Glomerular endothelial cell (primary cell): ENCODE data around the gene LRRC56. TPM values are rescaled to one million over a fixed set of nuclear protein-coding genes. Genes with fewer than 3 reads are reported as not detected.
"Not testable (repeated sequence)": the region's sequence is repeated elsewhere in the genome, so short reads cannot be mapped to it uniquely, and the experiment has no call there.

Experiments
- DNase-seq: peaks from one replicate; pipeline ENCODE4 v3.0.0-alpha.2; 2011; ENCODE audit warnings: low read depth, low spot score; ENCODE audit errors: extremely low read depth
- total RNA-seq: library from RNA; depleted of rRNA; stranded (reverse); fragments of >200 nt; gene quantifications from 2 replicates; pipeline ENCODE4 v1.2.3, GENCODE V29; 2015

Gene LRRC56
- total RNA-seq, 1 donor from 2014 or later: 0.53 TPM

DNA sequence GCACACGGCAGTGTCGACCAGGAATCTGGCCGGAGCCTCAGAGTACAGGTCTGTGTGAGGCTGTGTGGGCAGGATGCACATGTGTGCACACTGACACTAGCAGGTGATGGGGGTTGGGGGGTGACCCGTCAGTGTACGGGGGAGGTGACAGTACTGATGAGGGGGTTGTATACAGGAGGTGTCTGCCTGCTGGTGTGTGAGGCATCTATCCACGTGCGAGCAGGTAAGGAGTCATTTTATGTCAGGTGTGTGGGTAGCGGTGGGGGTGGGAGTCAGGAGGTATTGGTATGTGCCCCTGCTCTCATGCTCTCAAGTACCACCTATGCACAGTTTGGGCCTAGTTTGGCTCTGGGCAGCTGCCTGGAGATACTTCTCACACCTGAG lies 34.5 kb downstream of the LRRC56 start:
- no peak for DNase-seq

DNA sequence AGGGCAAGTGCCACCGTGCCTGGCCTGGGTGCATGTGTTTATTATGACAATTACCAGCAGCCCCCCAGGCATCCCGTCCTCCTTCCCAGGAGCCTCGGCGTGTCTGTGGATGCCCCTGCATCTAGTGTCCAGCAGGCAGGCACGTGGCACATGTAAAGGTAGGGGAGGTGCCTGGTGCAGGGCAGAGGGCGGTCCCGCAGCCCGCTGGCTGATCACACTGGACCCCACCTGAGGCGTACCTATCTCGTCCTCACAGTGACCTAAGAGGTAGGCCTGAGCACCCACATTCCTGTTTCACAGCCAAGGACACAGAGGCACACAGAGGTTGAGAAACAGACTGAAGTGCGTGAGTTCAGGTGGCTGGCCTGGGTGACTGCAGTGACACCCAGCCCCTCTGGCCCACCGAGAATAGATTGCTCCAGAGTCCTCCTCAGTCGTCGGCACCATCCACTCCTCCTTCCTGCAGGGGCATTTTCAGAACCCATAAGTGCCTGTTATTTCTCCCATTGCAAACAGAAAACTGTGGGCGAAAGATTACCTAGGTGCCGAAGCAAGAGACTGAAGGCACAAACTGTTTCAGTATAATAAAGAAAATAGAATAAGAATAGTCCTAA lies 35.9 kb downstream of the LRRC56 start:
- DNase-seq: no peak

DNA sequence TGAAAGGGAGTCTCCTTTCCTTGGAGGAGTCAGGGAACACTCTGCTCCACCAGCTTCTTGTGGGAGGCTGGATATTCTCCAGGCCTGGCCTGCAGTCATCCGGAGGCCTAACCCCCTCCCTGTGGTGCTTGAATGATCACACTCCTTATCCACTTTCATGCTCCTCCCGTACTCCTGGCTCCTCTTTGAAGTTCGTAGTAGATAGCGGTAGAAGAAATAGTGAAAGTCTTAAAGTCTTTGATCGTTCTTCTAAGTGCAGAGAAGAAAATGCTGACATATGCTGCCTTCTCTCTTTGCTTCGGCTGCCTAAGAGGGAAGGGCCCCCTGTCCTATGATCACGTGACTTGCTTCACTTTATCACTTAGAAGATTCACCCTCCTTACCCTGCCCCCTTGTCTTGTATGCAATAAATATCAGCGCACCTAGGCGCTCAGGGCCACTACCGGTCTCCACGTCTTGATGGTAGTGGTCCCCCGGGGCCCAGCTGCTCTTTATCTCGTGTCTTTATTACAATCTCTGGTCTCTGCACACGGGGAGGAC lies 36.8 kb downstream of the LRRC56 start:
- not testable (repeated sequence) for DNase-seq

DNA sequence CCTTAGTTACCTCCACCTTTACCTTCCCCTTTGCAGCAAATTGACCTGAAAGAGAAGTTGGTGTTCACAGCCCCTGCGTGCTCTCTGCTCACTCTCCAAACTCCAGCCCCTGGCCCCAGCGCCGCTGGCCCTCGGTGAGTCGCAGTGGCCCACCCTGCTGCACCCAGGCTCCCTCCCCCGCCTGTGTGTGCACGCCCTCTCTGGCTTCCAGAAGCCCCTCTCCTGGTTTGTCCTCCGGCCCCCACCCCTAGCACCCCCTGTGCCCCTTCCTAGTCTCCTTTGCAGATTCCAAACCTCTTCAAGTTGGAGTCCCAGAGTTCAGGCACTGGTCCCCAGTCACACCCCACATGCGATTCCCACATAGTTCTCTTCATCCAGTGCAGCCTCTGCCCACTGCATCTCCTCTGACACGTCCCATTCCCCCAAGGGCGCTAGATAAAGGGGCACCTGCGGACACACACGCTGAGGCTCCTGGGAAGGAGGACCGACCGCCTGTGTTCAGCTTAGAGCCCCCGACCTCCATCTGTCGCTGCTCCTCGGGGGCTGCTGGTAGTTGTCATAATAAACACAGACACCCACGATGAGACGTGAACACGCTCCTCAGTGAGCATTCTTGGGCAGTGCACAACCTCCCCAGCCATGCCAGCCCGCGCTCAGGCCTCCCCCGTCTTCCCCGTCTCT lies 37.4 kb downstream of the LRRC56 start:
- no peak for DNase-seq

DNA sequence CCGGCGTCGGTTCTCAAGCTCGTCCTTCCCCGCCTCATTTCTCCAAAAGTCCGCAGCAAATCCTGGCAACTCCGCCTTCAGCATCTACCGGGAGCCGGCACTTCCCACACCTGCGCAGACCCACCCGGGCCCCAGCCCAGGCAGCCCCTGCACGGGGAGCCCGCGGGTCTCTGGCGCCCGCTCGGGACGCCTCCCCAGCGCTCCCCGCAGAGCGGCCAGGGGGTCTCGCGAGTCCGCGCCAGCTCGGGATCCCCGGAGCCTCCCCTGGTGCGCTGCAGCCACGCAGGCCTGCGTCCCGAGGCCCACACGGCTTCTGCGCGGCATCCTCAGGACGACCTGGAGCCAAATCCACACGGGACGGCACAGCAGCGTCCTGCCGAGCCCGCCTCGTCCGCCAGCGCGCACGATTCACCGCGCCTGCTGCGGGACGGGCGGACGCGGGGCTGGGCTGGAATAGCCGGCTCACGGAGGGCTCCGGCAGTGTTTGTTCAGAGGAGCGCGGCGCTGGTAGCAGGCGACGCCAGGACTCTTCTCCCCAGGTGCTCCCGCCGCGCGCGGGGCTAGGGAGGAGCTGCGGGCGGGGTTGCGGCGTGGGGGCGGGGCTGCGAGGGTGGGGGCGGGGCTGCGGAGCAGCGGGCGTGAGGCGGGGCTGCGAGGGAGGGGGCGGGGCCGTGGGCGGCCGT lies 38.1 kb downstream of the LRRC56 start:
- DNase-seq: no peak

DNA sequence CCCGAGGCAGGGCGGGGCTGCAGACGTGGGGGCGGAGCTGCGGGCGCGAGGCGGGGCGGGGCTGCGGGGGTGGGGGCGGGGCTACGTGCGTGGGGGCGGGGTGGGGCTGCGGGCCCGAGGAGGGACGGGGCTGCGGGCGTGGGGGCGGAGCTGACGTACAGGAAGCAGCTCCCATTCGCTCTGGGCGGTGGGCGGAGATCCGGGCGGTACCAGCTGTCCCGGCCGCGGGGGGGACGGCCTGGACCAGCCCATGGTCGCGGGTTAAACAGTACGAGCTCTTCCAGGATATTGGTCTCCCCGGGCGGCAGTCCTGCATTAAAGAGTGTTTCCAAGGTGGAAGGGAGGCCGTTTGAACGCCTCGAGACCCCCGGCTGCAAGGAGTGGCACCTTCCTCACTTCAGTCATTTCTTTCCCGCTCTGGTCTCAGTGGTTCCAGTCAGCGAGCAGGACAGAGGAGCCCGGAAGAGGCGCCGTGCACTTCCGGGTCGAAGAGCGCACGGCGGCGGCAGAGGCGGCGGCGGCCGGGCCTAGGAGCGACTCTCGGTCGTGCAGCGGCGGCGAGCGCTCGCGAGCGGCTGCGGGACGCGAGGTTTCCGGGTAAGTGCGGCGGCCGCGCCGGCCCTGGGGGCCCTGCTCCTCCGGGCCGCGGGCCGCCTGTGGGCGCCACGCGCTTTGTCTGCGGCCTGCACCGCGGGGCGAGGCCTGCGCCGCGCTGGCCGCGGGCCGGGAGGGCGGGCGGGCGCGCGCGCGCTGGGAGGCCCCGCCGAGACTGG lies 38.9 kb downstream of the LRRC56 start, which contains the start of gene PHRF1:
Gene PHRF1 (plus strand): TSS at position 475 of the 773 bp plus-strand sequence. CDS start 5,043 bp downstream, outside the sequence.
- DNase-seq: peak; percentile 72

DNA sequence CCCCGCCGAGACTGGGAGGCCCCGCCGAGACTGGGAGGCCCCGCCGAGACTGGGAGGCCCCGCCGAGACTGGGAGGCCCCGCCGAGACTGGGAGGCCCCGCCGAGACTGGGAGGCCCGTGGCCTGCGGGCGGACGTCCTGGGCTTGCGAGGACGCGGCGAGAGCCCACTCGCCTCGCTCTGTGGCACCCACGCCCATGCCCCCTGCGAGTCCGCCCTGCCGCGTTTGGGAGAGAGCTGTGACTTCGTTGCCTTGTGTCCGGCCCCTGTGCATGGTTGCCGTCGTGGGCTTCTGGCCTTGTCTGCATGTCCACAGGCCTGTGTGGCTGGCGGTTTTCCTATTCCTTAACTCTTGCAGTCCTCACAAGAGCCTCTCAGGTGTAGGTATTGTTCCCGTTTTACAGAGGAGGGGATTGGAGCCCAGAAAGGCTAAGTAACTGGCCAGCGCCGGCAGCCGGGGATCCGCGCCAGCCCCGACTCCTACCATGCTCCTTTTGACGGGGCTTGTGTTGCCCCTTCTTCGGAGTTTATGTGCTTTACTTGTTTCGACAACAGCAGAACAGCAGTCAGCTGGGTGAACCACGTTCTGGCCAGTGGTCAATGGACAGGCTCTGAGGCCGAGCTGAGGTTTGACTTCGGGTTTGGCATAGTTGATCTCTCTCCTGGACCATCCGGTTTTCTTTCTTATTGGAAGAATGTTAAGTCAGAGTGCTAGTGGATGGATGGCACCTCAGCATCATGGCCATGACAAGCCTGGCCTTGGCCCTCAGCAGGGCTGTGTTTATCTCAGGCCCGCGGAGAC lies 39.7 kb downstream of the LRRC56 start:
- no peak for DNase-seq

DNA sequence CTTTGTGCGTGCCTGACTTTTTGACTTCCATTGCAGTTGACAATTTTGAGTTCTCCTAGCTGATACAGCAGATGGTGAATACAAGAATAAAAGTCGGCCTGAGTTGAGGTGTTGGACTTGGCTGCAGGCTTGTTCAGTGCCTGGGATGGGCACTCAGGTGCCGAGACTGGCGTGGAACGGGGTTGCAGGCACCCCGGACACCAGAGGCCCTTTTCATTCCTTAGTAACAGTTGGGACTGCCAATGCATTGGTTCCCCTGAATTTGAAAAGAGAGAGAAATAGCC lies 40.2 kb downstream of the LRRC56 start:
- no peak for DNase-seq

DNA sequence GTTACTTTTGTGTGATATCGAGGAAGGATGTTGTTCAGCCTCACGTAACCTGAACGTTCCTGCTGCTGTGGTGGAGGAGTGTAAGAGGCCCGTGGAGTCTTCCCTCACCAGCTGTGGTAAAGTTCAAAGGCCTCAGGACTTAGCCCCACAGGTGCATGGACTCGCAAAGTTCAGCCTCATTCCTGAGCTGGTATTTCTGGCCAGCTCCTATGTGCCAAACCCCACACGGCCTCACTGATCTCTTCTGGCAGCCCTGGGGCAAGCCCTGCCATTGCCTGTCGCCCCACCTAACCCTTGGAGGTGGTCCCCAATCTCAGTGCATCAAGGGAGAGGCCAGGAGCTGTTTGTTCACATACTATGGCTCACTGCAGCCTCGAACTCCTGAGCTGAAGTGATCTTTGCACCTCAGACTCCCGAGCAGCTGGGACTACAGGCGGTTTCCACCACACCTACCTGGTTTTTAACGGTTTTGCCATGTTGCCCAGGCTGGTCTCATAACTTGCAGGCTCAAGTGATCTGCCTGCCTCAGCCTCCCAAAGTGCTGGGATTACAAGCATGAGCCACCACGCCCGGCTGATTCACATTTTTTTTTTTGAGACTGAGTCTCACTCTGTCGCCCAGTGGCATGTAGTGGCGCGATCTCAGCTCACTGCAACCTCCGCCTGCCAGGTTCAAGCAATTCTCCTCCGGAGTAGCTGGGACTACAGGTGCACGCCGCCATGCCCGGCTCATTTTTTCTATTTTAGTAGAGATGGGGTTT lies 41.1 kb downstream of the LRRC56 start:
- DNase-seq: no peak

DNA sequence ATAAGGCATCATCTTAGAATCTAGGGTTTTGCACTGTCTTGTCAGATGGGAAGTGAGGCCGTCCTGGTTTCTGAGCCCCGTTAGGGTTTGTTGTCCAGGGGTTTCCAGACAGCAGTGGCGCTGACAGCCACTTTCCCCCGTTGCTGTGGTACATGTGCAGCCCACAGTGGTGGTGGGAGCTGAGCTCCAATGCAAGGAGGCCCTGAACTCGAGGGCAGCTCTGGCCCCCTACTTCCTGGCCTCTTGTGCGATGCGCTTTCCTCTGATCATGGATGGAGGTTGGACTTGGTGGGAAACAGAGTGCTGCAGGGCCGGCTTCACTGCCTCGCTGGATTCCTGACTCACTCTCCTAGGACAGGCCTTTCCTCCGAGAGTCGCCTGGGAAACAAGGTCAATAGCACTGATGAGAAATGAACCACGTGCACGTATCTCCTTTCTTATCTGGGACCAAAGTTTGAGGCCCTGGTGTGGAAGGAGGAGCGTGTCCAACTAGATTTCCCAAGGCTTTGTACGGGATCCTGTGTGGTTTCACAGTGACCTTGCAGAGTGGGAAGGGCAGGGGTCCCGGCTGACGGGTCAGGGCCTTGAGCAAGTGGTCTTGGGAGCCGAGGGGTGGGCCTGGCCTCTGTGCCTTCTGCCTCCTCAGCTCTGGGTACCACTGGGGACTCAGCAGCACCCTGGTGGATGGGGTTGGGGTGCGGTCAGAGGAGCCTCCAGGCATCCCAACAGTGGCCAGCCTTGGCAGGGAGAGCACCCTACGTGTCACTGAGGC lies 42.7 kb downstream of the LRRC56 start:
- DNase-seq: no peak

DNA sequence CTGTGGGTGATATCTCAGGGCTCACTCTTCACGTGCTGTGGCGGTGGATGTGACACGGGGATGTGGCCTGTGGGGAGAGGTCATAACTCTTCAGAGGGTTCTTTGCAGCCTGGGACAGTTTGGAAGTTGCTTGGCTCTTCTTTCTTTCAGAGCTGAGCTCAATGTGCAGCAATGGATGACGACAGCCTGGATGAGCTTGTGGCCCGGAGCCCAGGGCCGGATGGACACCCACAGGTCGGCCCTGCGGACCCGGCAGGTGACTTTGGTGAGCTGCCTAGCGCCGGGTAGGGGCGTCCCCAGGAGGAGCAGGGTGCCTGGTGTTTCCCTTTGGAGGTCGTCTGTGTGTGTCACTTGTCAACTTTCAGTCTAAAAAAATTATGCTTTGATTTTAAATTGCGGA lies 44.0 kb downstream of the LRRC56 start:
- DNase-seq: no peak

DNA sequence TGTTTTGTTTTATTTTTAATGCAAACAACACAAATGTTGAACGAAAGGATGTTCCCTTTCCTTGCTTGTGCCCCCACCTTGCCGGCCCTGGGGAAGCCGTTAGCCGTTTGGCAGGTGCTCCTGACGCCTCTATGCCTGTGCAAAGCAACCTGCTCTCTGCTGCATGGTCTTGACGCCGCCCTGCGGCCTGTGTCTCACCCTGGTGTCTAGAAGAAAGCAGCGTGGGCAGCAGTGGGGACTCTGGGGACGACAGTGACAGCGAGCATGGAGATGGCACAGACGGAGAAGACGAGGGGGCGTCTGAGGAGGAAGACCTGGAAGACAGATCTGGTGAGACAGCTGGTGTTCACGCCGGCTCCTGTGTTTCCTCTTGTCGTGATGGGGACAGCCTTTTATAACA lies 44.4 kb downstream of the LRRC56 start:
- DNase-seq: no peak

DNA sequence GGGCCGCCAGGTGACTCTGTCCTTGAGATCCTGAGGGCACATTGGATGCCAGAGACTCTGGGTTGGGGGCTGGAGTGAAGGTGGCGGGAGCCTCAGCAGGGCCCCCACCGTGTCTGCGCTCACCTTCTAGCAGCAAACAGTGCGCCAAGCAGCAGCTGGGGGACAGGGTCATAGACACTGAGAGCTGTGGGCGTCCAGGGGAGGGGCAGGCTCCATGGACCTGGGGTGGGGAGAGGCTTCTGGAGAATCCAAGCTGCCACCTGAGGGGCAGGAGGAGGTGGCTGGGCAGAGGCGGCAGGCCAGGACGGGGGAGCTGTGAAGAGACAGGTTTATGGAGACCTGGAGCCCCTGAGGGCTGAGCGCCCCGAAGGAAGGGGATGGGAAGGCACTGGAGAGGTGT lies 47.0 kb downstream of the LRRC56 start:
- no peak for DNase-seq

DNA sequence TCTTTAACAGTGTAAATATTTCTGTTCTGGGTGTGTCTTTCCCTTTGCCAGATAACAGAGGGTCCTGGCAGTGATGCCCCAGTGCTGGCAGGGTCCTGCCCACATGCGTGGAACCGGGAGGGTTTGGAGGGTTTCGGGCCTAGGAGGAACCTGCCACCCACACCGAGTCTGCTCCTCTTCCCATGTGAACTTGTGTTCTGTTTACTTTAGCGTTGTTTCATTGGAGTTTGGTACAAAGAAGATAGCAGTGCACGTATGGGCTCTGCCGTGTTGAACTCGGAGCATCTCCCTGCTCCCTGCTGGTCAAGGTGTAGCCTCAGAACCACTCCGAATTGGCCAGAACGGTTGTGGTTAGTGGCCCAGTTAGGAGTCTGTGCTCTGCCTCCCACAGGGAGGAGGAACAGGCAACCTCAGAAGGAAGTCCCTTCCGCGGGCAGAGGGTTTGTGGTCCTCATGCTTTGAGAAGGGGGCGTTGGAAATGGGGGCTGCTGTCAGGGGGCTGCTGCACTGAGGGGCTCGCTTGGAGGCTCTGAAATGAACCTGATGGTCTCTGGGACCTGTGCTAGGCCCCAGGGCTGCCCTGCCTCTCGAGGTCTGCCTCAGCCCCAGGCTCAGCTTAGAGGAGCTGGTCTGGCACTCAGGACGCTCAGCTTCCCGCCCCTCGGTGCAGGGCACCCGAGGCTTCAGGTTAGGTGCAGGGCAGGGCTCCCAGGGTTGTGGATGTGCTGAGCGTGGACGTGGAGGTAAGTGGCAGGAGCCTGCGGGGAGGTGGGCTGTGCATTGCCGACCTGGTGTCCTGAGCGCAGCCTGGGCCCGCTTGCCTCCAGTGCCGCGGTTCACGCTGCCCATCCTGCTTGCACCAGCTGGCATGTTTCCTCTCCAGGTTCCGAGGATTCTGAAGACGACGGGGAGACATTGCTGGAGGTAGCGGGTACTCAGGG lies 49.3 kb downstream of the LRRC56 start:
- no peak for DNase-seq

DNA sequence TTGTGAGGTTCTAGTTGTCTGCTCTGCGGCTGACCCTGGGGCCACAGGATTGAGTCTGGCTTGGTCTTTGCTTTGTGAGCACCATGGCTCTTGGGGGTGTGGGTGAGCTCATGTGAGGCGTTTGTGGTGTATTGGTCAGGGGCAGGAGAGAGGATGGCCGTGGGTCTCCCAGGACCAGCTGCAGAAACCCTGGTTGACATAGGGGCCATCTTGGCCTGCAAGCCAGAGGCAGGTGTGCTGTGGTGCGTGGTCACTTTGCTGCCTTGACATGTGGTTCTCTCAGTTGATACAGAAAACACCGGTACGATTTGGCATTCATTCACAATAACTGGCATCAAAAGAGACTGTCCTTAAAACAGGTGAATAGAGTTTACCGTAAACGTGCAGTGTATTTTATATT lies 50.2 kb downstream of the LRRC56 start:
- no peak for DNase-seq

DNA sequence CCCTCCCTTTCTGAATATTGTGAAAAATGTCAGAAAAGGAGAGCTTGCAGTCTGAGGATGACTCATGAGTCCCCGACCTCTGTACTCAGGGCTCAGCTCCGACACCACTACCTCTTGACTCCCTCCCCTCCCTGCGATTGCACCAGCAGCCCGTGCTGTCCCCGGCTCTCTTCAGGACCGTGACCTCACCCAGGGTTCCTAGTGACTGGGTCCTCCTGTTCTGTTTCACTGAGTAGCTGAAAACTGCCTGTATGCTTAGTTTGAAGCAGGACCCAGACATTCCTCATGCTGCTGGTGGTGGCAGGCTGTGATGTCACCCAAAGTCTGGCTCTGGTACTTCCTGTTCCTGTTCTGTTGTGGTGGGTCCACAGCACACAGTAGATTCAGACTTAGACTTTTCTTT lies 50.7 kb downstream of the LRRC56 start:
- no peak for DNase-seq

DNA sequence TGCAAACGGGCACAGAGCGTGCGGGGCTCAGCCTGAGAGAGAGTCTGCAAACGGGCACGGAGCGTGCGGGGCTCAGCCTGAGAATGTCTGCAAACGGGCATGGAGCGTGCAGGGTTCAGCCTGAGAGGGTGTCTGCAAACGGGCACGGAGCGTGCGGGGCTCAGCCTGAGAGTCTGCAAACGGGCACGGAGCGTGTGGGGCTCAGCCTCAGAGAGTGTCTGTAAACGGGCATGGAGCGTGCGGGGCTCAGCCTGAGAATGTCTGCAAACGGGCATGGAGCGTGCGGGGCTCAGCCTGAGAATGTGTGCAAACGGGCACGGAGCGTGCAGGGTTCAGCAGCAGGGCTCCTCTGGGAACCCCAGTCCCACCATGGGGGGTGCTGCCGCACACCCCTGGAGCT lies 52.5 kb downstream of the LRRC56 start:
- no peak for DNase-seq

DNA sequence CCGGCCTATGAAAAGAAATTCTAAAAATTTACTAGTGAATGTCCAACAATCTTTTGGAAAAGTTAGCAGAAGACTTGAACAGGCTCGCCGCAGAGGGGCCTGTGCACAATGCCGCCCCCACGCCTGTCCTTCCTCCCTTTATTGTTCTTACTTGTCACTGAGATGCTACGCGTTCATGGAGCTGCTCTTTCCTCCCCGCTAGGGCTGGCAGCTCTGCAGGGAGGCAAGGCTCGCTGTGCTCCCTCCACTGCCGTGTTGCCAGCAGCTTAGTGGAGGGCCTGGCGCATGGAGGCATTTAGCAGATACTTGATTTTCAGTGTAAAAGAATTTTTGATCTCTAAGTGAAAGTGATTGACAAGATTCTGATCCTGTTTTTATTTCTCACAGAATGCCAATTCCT lies 53.7 kb downstream of the LRRC56 start:
- no peak for DNase-seq
